ENCODE data around the gene ZNF512. TPM values are rescaled to one million over a fixed set of nuclear protein-coding genes. Genes with fewer than 3 reads are reported as not detected.

ZNF512 gene
- polyA plus RNA-seq (2012; rRNA removed): 22.3 and 36.5 TPM in 2 replicates
- 26.9 and 29.5 TPM in 2 replicates for polyA plus RNA-seq (2012; cell fraction: cytosol; rRNA removed)
- polyA plus RNA-seq (2012; cell fraction: nucleus; rRNA removed): 87.7 and 112 TPM in 2 replicates

DNA sequence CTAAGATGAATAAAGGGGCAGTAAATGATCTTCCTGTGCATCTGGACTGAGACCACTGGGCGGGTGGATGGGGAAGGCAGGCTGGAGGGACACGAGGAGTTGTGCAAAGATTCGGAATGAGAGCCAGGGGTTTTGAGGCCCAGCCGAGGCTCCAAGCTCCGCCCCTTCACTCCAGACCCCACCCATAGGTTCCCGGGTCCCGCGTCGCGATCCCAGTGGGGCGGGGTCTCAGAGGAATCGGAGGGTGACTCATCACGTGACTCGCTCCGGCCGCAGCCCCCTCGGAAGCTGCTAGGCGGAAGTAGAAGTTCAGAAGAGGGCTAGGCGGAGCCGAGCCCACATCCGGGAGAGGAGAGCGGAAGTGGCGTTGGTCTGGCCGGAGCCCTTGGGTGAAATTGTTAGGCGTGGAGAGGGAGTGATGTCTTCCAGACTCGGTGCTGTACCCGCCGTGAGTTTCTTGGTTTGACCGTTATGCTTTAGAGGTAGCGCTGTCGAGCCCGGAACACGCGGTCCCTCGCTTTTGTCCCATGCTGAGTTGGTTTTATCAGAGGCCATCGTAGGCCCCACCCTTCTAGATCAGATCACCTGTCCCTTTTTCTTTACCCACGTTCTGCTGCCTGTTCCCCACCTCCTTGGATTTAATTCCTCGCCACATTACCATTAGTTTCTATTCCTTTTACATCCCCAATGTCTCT is at the start of gene ZNF512:
Gene ZNF512 (plus strand): TSS at position 348 of the 695 bp plus-strand sequence. CDS start 71 bp downstream, at position 419.
- CTCF ChIA-PET: interaction anchor here (0.8 to 1.3 kb wide), 2 partner anchors 9 to 101 kb away, joined by 4 to 5 read pairs; no protein-coding TSS in a partner anchor
- no peaks in the 10 kb centered on the region for H3K9me3 ChIP-seq
- DNase-seq: peak; percentile 98
- peaks cover 48% of the 10 kb centered on the region for H3K79me2 ChIP-seq (ENCODE audit: insufficient read depth)
- H3K27me3 ChIP-seq (ENCODE audit: insufficient read depth): no peaks in the 10 kb centered on the region
- H3K4me3 ChIP-seq (ENCODE audit: low read depth in 2 of 2, low read length in 1 of 2): peak within 1 kb of the TSS; percentile 89
- no peaks in the 10 kb centered on the region for H3K9me2 ChIP-seq
- WGBS (ENCODE audit: low lambda C conversion rate): 3% methylated on average over 27 of the region's 38 CpGs
- peak within 1 kb of the TSS; percentile 73 for H3K9ac ChIP-seq
- peak within 1 kb of the TSS; percentile 54 to 83 for H3K27ac ChIP-seq (ENCODE audit: low read depth in 2 of 2, low read length in 1 of 2)
- H3K36me3 ChIP-seq (replicated peaks in 1 of 2; ENCODE audit: control insufficient read depth in 1 of 2, insufficient read depth in 2 of 2, low read length in 1 of 2): no peaks in the 10 kb centered on the region
- H3K4me1 ChIP-seq (ENCODE audit: control insufficient read depth in 1 of 2, insufficient read depth in 2 of 2, low read depth in 1 of 2, low read length in 1 of 2): peaks cover 0 to 17% of the 10 kb centered on the region in 2 experiments; a peak in 2 of 4 replicates
- peaks cover 26% of the 10 kb centered on the region for H4K20me1 ChIP-seq (ENCODE audit: insufficient read depth)
- peak within 1 kb of the TSS; percentile 94 for H3K4me2 ChIP-seq
- POLR2A ChIA-PET: interaction anchor here (0.5 to 1.7 kb wide), 10 partner anchors 17 to 1743 kb away, joined by 3 to 6 read pairs (median 4); partner anchors contain the start of genes CCDC121, GPN1, NRBP1 and PPM1G
- H3F3A ChIP-seq (replicated peaks; ENCODE audit: insufficient read depth): peaks cover 1% of the 10 kb centered on the region
- peak within 1 kb of the TSS; percentile 96 for H2AFZ ChIP-seq (ENCODE audit: low read depth)
- TF ChIP-seq RXRA (IDR thresholded peaks at IDR 0.05; ENCODE audit: borderline replicate concordance, low read depth) (no peak), RFX5 (IDR thresholded peaks at IDR 0.05; ENCODE audit: low read length) (no peak), PBX3 (IDR thresholded peaks at IDR 0.05) (no peak), GATA2 (CRISPR knock-in tag; IDR thresholded peaks at IDR 0.05) (no peak), YY1 (IDR thresholded peaks at IDR 0.05; ENCODE audit: low read depth) (no peak; the same call in 1 of the 2 replicates), JUND (IDR thresholded peaks at IDR 0.05) (no peak), RAD21 (IDR thresholded peaks at IDR 0.05; ENCODE audit: low read length) (0 out of 2 replicates have a peak, but pooled peaks have one; percentile 6), FOSL2 (IDR thresholded peaks at IDR 0.05; ENCODE audit: borderline replicate concordance, low read depth) (peak; percentile 8; the same call in 1 of the 2 replicates), ZBTB33 (IDR thresholded peaks at IDR 0.05; ENCODE audit: borderline replicate concordance, low read depth) (no peak), MAX (IDR thresholded peaks at IDR 0.05; ENCODE audit: low read depth) (peak; percentile 85), IRF3 (IDR thresholded peaks at IDR 0.05; ENCODE audit: low read depth, low read length) (no peak), FOXJ3 (CRISPR knock-in tag; IDR thresholded peaks at IDR 0.05) (no peak), GABPA (IDR thresholded peaks at IDR 0.05; ENCODE audit: low read depth) (peak; percentile 90), NRF1 (IDR thresholded peaks at IDR 0.05; ENCODE audit: low read depth, low read length) (no peak), TEAD4 (IDR thresholded peaks at IDR 0.05; ENCODE audit: borderline replicate concordance, insufficient read depth) (no peak), CHD2 (IDR thresholded peaks at IDR 0.05; ENCODE audit: low read length, partially characterized antibody) (peak; percentile 72), FOXM1 (IDR thresholded peaks at IDR 0.05; ENCODE audit: low read depth) (no peak), EZH2phosphoT487 (IDR thresholded peaks at IDR 0.05; ENCODE audit: borderline replicate concordance, low read depth) (no peak), MEF2A (IDR thresholded peaks at IDR 0.05; ENCODE audit: borderline replicate concordance, low read depth) (no peak), ELF1 (IDR thresholded peaks at IDR 0.05) (peak; percentile 93), NFIC (IDR thresholded peaks at IDR 0.05; ENCODE audit: borderline replicate concordance) (no peak; the same call in 1 of the 2 replicates), TCF12 (IDR thresholded peaks at IDR 0.05) (no peak), POLR2AphosphoS5 (IDR thresholded peaks at IDR 0.05; ENCODE audit: low read depth, low read length) (peak; percentile 93), TAF1 (IDR thresholded peaks at IDR 0.05; ENCODE audit: borderline replicate concordance, low read depth, low read length) (peak; percentile 98)
- TF ChIP-seq, protein P1, sequence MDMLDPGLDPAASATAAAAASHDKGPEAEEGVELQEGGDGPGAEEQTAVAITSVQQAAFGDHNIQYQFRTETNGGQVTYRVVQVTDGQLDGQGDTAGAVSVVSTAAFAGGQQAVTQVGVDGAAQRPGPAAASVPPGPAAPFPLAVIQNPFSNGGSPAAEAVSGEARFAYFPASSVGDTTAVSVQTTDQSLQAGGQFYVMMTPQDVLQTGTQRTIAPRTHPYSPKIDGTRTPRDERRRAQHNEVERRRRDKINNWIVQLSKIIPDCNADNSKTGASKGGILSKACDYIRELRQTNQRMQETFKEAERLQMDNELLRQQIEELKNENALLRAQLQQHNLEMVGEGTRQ (IDR thresholded peaks at IDR 0.05; ENCODE audit: borderline replicate concordance, low read depth, low read length): peak; percentile 82
